Pericardium fibroblast (primary cell): ENCODE data around the gene ZNF394. TPM values are rescaled to one million over a fixed set of nuclear protein-coding genes. Genes with fewer than 3 reads are reported as not detected.

Source experiments
- total RNA-seq: library from RNA; depleted of rRNA; stranded (reverse); fragments of >200 nt; gene quantifications from 2 replicates; pipeline ENCODE4 v1.2.3, GENCODE V29; 2015

Gene ZNF394
- total RNA-seq = 16.2 and 17.6 TPM in 2 replicates

GRCh38 chr7:99499721-99500636 is at the start of gene ZNF394:
Gene ZNF394, minus strand, starts transcription at chr7:99500281. Its CDS starts 188 bp downstream, at chr7:99500093.

DNA sequence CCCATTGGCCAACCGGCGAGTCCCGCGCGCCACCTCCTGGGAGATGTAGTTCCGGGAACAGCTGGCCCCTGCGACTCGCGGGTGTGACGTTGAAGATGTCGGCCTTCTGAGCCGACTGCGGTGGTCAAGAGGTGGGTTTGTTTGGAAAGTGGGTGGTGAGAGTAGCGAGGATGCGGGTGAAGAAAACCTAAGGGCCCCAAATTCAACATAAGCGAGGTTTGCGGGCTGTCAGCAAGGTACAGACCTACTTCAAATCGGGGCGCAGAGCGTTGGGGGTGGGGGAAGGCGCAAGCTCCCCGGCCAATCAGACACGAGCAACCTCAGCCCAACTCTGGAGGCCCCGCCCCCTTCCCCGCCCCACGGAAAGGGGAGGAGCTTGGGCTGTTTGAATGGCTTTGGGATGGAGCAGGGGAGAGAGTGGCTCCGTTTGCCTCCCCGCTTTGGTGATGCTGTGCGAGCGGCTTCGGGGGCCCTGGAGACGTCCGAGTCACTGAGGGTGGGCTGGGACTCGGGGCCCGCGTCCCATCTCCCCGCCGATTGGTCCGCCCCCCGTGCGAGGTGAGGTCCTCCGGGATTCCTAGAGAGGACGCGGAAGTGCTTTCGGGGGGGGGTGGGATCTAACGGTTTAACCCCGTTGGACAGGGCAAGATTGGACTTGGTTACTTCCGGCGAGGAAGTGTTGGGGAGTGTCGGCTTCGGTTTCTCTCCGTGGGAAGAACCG is 4.7 kb upstream of the ZNF394 start, which contains the start of gene ZKSCAN5:
TSS of gene ZKSCAN5 (plus strand) at position 60 of the 721 bp plus-strand sequence. CDS start 1,383 bp downstream, outside the sequence.

DNA sequence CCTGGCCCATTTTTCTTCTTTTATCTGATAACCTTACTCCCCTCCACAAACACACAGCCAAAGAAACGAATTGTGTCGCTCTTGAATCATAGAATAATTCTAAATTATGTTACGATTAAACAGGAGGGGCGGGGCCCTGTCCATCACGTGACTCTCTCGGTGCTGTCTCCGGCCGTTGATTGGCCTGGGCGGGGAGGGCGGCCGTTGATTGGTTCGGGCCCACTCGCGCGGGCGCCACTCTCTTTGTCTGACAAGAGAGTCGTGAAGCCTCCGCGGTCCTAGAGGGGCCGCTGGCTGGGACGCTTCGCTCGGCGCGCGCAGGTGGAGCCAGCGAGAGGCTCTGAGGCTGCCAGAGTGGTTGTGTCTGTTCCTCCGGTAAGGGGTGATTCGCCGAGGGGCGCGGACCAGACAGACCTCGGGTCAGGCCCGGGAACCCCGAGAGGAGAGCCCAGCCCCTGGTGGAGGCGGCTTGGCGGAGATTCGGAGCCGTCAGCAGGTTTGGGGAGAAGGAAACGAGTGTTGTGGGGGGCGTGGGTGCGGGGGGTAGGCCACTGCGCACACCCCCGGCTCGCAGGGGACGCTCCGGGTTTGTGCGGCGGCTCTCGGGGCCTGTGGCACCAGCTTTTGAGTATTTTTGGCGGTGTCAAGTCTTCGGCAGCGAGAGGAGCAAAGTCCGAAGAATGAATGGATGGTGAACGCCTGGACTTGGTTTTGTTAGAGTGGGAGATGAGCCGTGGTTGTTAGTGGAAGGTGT is 27.3 kb downstream of the ZNF394 start, which contains the start of gene ZNF789:
TSS of gene ZNF789 (plus strand) at position 330 of the 754 bp plus-strand sequence. CDS start 3,567 bp downstream, outside the sequence.

Other genes starting within 250 kb of the ZNF394 start
- gene MYH16, start 227.4 kb downstream of the ZNF394 start, total RNA-seq = not detected in 2 replicates
- 172 and 192 TPM in 2 replicates for gene ARPC1A, start 174.4 kb downstream of the ZNF394 start, total RNA-seq
- 255 and 334 TPM in 2 replicates for gene ARPC1B, start 125.6 kb downstream of the ZNF394 start, total RNA-seq
- gene PDAP1, start 91.7 kb downstream of the ZNF394 start, total RNA-seq = 62.4 and 97.4 TPM in 2 replicates
- 115 and 116 TPM in 2 replicates for gene BUD31, start 91.3 kb downstream of the ZNF394 start, total RNA-seq
- 4.6 and 6.3 TPM in 2 replicates for gene PTCD1, start 61.5 kb downstream of the ZNF394 start, total RNA-seq
- 22.8 and 32.4 TPM in 2 replicates for gene CPSF4, start 61.3 kb downstream of the ZNF394 start, total RNA-seq
- gene ATP5MF, start 34.1 kb downstream of the ZNF394 start, total RNA-seq = 1,133 and 1,208 TPM in 2 replicates
- gene ZNF789, start 27.4 kb downstream of the ZNF394 start, total RNA-seq = 1.9 and 6.5 TPM in 2 replicates
- 6.8 and 12.2 TPM in 2 replicates for gene ZKSCAN5, start 4.4 kb upstream of the ZNF394 start, total RNA-seq
- gene FAM200A, start 51.8 kb upstream of the ZNF394 start, total RNA-seq = 5.4 and 6.6 TPM in 2 replicates
- gene ZNF655, start 58.4 kb upstream of the ZNF394 start, total RNA-seq = 37.7 and 75.7 TPM in 2 replicates
- 0.23 and 4.2 TPM in 2 replicates for gene TMEM225B, start 98.0 kb upstream of the ZNF394 start, total RNA-seq
- 7.8 and 10.1 TPM in 2 replicates for gene ZSCAN25, start 116.7 kb upstream of the ZNF394 start, total RNA-seq
- gene CYP3A5, start 179.7 kb upstream of the ZNF394 start, total RNA-seq = 0.43 TPM in 1 of 2 replicates, not detected in the other
- gene CYP3A7, start 234.9 kb upstream of the ZNF394 start, total RNA-seq = 1.0 TPM in 1 of 2 replicates, not detected in the other